ENCODE results near the gene SLC6A18.

SLC6A18 gene

DNA sequence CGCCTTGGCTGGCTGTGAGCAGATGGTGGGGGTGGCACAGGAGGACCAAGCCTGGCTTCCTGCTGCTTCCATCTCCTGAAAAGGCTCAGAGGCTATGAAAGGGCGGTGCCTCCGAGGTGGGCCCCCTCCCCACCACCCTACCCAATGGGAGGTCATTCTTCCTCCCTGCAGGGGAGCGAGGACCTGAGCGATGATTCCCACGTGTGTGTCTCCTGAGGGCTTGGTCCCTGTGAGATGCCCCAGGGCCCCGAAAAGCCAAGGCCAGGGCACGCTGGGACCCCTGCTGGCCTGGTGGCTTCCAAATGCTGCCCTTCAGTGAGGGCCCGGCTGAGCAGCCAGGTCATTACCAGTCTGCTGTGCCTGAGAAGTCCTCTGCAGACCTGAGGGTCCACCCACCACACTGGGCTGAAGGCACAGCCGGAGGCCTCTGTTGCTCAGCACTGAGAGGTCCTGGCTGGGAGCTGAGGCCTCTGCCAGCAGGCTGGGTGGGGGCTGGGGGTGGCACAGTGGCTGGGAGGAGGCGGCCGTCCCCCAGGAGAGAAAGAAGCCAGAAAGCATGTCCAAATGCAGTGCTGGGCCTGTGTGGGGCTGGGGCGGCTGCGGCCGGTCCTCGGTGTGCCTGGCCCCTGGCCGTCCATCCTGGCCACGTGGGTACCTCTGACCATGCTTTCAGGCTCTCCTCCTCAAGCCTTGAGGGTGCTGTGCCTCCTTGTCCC is 37.8 kb upstream of the SLC6A18 start:
- DNase-seq, result no peak

GRCh38 chr5:1187950-1188334 is 37.2 kb upstream of the SLC6A18 start:
- no peak for DNase-seq

GRCh38 chr5:1188464-1188863 is 36.7 kb upstream of the SLC6A18 start:
- DNase-seq, result no peak

- DNase-seq, result no peak
These were observed 35.9 kb upstream of the SLC6A18 start for GRCh38 chr5:1189269-1189668.

- DNase-seq, result no peak
These were observed 34.9 kb upstream of the SLC6A18 start for GRCh38 chr5:1190278-1190677.

DNA sequence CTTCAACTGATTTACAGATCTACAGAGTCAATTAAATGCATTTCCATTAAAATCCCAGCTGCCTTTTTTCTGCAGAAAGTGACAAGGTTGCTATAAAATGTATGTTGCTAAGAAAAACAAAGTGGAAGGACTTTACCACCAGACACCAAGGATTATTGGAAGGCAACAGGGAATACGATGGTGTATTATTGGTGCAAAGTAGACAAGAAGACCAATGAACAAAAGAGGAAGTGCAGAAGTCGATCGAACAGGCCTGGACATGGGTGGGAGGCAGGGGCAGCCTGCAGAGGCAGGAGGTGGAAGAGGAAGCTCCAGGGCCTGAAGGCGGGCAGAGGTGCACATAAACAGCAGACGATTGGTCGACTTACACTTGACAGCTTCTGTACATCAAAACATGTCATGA is 34.3 kb upstream of the SLC6A18 start:
- no peak for DNase-seq

GRCh38 chr5:1192971-1193590 is 32.1 kb upstream of the SLC6A18 start:
- no peak for DNase-seq

DNA sequence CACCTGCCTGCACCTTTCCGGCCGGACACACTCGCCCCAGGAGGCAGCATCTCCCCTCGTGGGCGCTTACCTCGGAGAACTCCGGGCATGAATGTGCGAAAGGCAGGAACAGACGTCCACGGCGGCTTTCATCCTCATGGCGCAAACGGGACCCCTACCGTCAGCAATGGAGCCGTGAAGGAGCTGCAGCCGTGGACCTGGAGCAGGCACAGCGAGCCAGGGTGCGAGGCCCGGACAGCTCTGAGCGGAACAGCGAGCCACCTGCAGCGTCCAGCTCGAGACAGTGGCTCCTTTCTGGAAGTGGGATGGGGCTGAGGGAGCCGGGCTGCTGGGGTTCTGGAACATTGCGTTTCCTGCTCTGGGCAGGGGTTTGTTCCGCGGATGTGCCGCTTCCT is 31.6 kb upstream of the SLC6A18 start:
- DNase-seq, result no peak

- no peak for DNase-seq
These were observed 30.8 kb upstream of the SLC6A18 start for GRCh38 chr5:1194378-1194777.

GRCh38 chr5:1195439-1195838 is 29.7 kb upstream of the SLC6A18 start:
- DNase-seq, result no peak

GRCh38 chr5:1195916-1196315 is 29.3 kb upstream of the SLC6A18 start:
- no peak for DNase-seq

GRCh38 chr5:1196562-1196961 is 28.6 kb upstream of the SLC6A18 start:
- no peak for DNase-seq

DNA sequence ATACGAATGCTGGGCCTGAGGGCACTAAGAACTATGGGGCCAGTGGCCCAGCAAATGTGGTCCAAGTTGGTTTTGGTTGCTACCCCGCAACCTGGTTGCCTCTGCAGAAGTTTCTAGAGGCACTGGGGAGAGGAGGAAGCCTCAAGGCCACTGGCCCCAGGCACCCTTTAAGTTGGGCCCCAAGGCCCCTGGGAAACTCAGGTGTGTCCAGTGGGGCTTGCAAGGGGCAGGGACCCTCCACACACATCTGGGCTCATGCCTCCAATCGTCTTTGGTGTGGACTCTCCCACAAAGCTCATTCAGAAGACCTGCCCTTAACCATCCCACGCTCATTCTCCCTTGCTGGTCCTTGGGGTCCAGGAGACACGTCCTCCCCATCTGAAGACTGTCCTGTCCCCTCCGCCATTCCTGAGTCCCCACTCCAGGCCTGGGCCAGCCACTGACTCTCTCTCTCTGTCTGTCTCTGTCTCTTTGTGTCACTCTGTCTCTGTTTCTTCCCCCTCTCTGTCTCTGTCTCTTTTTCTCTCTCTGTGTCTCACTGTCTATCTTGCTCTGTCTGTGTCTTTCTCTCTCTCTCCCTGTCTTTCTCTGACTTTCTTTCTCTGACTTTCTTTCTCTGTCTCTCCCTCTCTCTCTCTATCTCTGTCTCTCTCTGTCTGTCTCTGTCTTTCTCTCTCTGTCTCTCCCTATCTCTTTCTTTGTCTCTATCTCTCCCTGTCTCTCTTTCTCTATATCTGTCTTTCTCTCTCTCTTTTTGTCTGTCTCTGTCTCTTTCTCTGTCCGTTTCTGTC is 27.1 kb upstream of the SLC6A18 start:
- no peak for DNase-seq

DNA sequence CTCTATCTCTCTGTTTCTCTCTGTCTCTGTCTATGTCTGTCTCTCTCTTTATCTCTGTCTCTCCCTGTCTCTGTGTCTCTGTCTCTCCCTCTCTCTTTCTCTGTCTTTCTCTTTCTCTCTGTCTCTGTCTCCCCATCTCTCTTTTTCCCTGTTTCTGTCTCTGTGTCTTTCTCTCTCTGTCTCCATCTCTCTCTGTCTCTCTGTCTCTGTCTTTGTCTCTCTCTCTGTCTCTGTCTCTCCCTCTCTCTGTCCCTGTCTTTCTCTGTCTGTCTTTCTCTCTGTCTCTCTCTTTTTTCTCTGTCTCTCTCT is 25.9 kb upstream of the SLC6A18 start:
- DNase-seq, result no peak

DNA sequence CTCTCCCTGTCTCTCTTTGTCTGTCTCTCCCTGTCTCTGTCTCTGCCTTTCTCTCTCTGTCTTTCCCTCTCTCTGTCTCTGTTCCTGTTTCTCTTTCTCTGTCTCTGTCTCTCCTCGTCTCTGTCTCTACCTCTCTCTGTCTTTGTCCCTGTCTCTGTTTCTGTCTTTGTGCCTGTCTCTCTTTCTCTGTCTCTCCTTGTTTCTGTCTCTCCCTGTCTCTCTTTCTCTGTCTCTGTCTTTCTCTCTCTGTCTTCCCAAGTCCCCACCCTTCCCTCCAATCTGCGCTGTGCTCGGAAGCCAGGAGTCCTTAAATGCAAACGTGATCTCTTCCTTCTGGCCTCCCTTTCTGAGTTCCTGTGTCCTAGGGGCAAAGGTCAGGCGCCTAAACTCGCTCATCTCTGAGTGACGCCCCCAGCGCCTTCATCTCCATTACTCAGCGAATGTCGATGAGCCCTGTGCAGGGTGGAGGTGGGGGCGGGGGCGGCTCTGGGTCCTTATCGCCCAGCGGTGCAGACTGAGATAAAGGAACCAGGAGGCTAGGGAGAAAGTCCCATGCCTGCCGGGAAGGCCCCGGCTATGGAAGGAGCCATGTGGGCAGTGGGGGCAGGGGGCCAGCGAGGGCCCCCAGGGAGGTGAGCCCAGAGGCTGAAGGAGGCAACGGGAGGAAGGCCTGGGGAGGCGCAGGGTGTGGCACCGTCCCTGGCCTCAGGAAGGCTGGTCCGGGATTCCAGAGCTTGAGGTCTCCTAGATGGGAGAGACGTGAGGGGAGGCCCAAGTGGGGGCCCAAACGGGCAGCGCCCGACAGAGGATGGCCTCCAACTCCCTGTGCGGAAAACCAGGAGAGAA is 25.3 kb upstream of the SLC6A18 start:
- no peak for DNase-seq

- no peak for DNase-seq
These were observed 24.5 kb upstream of the SLC6A18 start for GRCh38 chr5:1200495-1201326.

- no peak for DNase-seq
These were observed 23.7 kb upstream of the SLC6A18 start, which contains the start of gene SLC6A19 for GRCh38 chr5:1201327-1202025. Gene SLC6A19, plus strand, starts transcription at chr5:1201595. Its CDS starts 56 bp downstream, at chr5:1201651.

DNA sequence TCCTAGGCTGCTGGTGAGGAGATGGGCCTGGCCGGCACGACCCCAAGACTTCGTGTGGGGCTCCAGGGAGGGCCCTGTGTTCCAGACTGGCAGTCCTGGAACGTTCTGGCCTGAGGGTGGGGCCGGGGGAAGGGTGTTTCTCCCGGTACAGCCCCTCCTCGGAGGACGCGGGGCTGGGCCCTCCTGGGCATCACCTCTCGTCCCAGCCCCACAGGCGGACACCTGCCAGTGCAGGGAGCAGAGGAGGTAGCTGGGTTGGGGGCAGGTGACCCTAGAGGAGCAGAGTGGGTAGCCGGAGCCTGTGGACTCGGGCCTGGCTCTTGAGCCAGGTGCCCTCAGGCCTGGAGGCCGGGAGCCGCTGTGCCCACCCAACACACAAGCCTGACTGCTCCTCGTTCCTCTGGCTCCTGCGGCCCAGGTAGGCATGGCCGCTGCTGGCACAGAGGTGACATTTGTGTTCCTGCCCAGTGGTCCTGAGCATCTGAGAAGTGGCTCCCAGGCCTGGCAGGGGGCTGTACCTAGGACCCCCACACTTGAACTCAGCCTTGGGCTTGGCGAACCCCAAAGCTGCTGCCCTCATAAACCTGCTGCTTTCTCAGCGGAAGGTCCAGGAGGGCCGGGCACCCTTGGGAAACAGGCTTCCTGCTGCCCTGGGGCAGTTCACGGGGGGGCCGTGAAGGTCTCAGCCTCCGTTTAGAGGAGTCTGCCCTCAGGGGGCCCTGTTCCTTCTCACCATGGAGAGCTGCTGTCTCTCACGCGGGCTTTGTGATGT is 23.0 kb upstream of the SLC6A18 start:
- DNase-seq, result no peak

GRCh38 chr5:1202798-1203185 is 22.4 kb upstream of the SLC6A18 start:
- no peak for DNase-seq

DNA sequence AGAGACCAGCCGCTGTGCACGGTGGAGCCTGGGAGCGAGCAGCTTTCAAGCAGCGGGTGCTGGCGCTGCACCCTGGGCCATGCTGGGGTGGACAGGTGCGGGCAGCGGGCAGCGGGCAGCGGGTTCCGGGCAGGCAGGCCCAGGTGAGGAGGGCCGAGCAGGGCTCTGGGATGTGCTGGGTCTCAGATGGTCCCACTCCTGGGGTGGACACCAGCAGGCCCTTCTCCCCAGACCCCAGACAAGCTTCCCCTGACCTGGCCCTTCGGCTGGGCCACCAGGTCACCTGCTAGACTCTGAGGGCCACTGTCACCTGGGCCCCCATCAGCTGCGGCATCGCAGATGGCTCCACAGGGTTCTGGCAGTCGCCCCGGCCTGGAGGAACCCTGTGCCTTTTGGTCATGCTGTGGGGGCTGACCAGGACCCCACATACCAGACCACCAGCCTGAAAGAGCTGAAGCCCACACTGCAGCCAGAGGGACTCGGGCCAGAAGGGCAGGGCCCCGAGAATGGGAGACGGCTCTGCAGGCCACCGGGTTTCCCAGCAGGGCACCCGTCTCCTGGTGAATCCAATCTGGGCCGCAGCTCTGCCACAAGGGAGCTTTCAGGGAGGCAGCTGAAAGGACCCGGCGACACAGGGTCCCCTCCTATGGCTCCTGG is 21.7 kb upstream of the SLC6A18 start:
- DNase-seq, result no peak
